Measurements from ENCODE around the gene ZMYND10. TPM values are rescaled to one million over a fixed set of nuclear protein-coding genes. Genes with fewer than 3 reads are reported as not detected.

The ZMYND10 gene
- total and polyA plus RNA-seq, 5 donors: 0.20 to 0.40 (median 0.26) TPM

DNA sequence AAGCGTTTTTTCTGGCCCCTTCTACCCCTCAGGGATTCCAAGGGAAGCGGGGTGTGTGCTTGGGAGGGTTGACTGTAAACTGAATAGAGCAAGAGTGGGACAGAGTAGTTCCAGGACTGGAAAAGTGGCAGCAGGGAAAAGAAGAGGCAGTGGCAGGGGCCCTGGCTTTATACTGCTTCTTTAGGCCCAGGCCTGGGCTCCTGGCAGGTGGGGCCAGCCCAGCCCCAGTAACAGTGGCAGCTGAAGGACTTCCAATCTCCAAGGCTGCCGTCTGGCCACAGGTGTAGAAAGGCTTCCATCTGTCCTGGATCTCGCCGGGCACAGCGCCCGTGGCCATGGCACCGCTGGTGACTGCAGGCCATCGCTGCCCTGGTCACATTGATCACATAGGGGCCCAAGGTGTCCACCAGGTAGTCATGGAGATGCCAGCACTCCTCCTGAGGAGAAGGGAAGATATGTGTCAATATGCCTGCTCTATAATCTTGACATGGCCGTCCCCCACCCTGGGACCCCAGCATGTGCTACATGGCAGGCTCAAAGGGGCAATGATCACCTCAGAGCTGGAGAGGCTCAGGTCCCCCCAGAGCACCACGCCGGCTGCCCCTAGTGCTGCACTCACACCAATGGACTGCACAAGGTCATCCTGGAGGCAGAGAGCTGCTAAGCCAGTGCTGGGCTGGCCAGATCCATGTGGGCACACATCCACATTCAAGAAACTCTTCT lies 52.3 kb downstream of the ZMYND10 start:
- Histone ChIP-seq H3K27me3 (ENCODE audit: control insufficient read depth, insufficient read depth) (no peaks in the 10 kb centered on the region), H3K4me3 (ENCODE audit: low read length) (no peak overlapping the region), H3K9me3 (ENCODE audit: control insufficient read depth, low read length) (no peaks in the 10 kb centered on the region), H3K4me1 (ENCODE audit: control insufficient read depth, insufficient read depth, low read length) (peaks cover 7% of the 10 kb centered on the region), H3K27ac (ENCODE audit: low read length) (peak overlapping the region; percentile 80)
- ATAC-seq (no peak), DNase-seq (peak in 1 of 3 donors; percentile 69)
- 76% methylated on average over 12 of the region's 12 CpGs for WGBS
- intact Hi-C loops (cut with DNase I): no loop called here

- Histone ChIP-seq H3K27ac (ENCODE audit: low read length) (peak within 1 kb of the TSS; percentile 80), H3K4me3 (ENCODE audit: low read length) (peak within 1 kb of the TSS; percentile 79), H3K4me1 (ENCODE audit: control insufficient read depth, insufficient read depth, low read length) (peaks cover 5% of the 10 kb centered on the region), H3K9me3 (ENCODE audit: control insufficient read depth, low read length) (no peaks in the 10 kb centered on the region), H3K27me3 (ENCODE audit: control insufficient read depth, insufficient read depth) (no peaks in the 10 kb centered on the region)
- intact Hi-C loops (cut with DNase I): no loop called here
- WGBS: under 1% methylated on average over 67 of the region's 67 CpGs
- ATAC-seq (peak; percentile 93 to 95), DNase-seq (peak; percentile 98 to 99 (median 99))
Observed at GRCh38 chr3:50292159-50293078, 53.1 kb downstream of the ZMYND10 start, which contains the start of gene IFRD2. Gene IFRD2, minus strand, starts transcription at chr3:50292429. Its CDS starts 155 bp downstream, at chr3:50292274.

Other genes with a start within 250 kb of the ZMYND10 start
- 10 to 100 TPM in 2 of 4 donors, 1 to 10 TPM in 2; 7.3 to 15.2 (median 9.4) TPM for gene SEMA3F, start 190.4 kb downstream of the ZMYND10 start, total RNA-seq
- gene SEMA3F, start 190.4 kb downstream of the ZMYND10 start, polyA plus RNA-seq: 10.2 TPM
- gene GNAT1, start 154.1 kb downstream of the ZMYND10 start, total RNA-seq: not detected
- gene GNAT1, start 154.1 kb downstream of the ZMYND10 start, polyA plus RNA-seq: not detected
- gene SLC38A3, start 140.5 kb downstream of the ZMYND10 start, total RNA-seq: 10 to 100 TPM in 1 of 4 donors, 1 to 10 TPM in 3; 5.0 to 10.4 (median 8.9) TPM
- 5.4 TPM for gene SLC38A3, start 140.5 kb downstream of the ZMYND10 start, polyA plus RNA-seq
- 100 to 1,000 TPM; 129 to 149 (median 148) TPM for gene GNAI2, start 109.5 kb downstream of the ZMYND10 start, total RNA-seq
- gene GNAI2, start 109.5 kb downstream of the ZMYND10 start, polyA plus RNA-seq: 122 TPM
- gene SEMA3B, start 76.6 kb downstream of the ZMYND10 start, total RNA-seq: 10 to 100 TPM; 19.2 to 33.9 (median 29.3) TPM
- 35.7 TPM for gene SEMA3B, start 76.6 kb downstream of the ZMYND10 start, polyA plus RNA-seq
- gene LSMEM2, start 66.6 kb downstream of the ZMYND10 start, total RNA-seq: 10 to 100 TPM in 2 of 4 donors, 1 to 10 TPM in 2; 1.4 to 15.7 (median 8.0) TPM
- 14.6 TPM for gene LSMEM2, start 66.6 kb downstream of the ZMYND10 start, polyA plus RNA-seq
- gene IFRD2, start 53.3 kb downstream of the ZMYND10 start, total RNA-seq: 10 to 100 TPM; 51.0 to 67.6 (median 56.9) TPM
- gene IFRD2, start 53.3 kb downstream of the ZMYND10 start, polyA plus RNA-seq: 50.9 TPM
- 1 to 10 TPM; 1.1 to 2.4 (median 1.7) TPM for gene HYAL3, start 46.3 kb downstream of the ZMYND10 start, total RNA-seq
- gene HYAL3, start 46.3 kb downstream of the ZMYND10 start, polyA plus RNA-seq: 2.9 TPM
- 10 to 100 TPM in 1 of 4 donors, 1 to 10 TPM in 3; 8.1 to 11.5 (median 8.7) TPM for gene NAA80, start 46.3 kb downstream of the ZMYND10 start, total RNA-seq
- 11.3 TPM for gene NAA80, start 46.3 kb downstream of the ZMYND10 start, polyA plus RNA-seq
- 10 to 100 TPM; 17.8 to 33.7 (median 26.8) TPM for gene HYAL1, start 42.2 kb downstream of the ZMYND10 start, total RNA-seq
- 25.4 TPM for gene HYAL1, start 42.2 kb downstream of the ZMYND10 start, polyA plus RNA-seq
- gene HYAL2, start 23.0 kb downstream of the ZMYND10 start, total RNA-seq: 100 to 1,000 TPM in 1 of 4 donors, 10 to 100 TPM in 3; 40.9 to 114 (median 46.5) TPM
- gene HYAL2, start 23.0 kb downstream of the ZMYND10 start, polyA plus RNA-seq: 57.7 TPM
- gene TUSC2, start 17.5 kb downstream of the ZMYND10 start, total RNA-seq: 10 to 100 TPM; 28.9 to 33.0 (median 30.0) TPM
- gene TUSC2, start 17.5 kb downstream of the ZMYND10 start, polyA plus RNA-seq: 34.9 TPM
- gene RASSF1, start 4.9 kb downstream of the ZMYND10 start, total RNA-seq: 10 to 100 TPM; 15.6 to 19.1 (median 15.8) TPM
- 20.4 TPM for gene RASSF1, start 4.9 kb downstream of the ZMYND10 start, polyA plus RNA-seq
- 10 to 100 TPM; 18.4 to 24.3 (median 19.3) TPM for gene NPRL2, start 5.0 kb upstream of the ZMYND10 start, total RNA-seq
- 16.7 TPM for gene NPRL2, start 5.0 kb upstream of the ZMYND10 start, polyA plus RNA-seq
- 10 to 100 TPM in 2 of 4 donors, 1 to 10 TPM in 2; 8.5 to 11.1 (median 10.4) TPM for gene CYB561D2, start 5.1 kb upstream of the ZMYND10 start, total RNA-seq
- gene CYB561D2, start 5.1 kb upstream of the ZMYND10 start, polyA plus RNA-seq: 10.8 TPM
- gene TMEM115, start 13.8 kb upstream of the ZMYND10 start, total RNA-seq: 10 to 100 TPM; 28.7 to 33.3 (median 31.7) TPM
- gene TMEM115, start 13.8 kb upstream of the ZMYND10 start, polyA plus RNA-seq: 32.5 TPM
- gene CACNA2D2, start 157.9 kb upstream of the ZMYND10 start, total RNA-seq: 10 to 100 TPM in 3 of 4 donors, 1 to 10 TPM in 1; 8.7 to 56.1 (median 40.9) TPM
- 25.7 TPM for gene CACNA2D2, start 157.9 kb upstream of the ZMYND10 start, polyA plus RNA-seq
- gene C3orf18, start 222.0 kb upstream of the ZMYND10 start, total RNA-seq: 10 to 100 TPM; 27.2 to 44.2 (median 40.6) TPM
- gene C3orf18, start 222.0 kb upstream of the ZMYND10 start, polyA plus RNA-seq: 29.5 TPM
- 10 to 100 TPM; 14.0 to 18.3 (median 15.8) TPM for gene HEMK1, start 223.8 kb upstream of the ZMYND10 start, total RNA-seq
- 16.6 TPM for gene HEMK1, start 223.8 kb upstream of the ZMYND10 start, polyA plus RNA-seq

Measured in right cardiac atrium (tissue), 5 donors.